Heart right ventricle (tissue), 16 donors: Measurements from ENCODE around the gene STOML2. TPM values are rescaled to one million over a fixed set of nuclear protein-coding genes. Genes with fewer than 3 reads are reported as not detected.

Experiments used
- ATAC-seq, 8 donors: fragments of 200-7000 bp; cut with Tn5 transposase; one replicate each; pipeline ENCODE4 v1.9.1; 2020; ENCODE audit warnings: mild to moderate bottlenecking in 8 of 8, moderate library complexity in 8 of 8, moderate number of reproducible peaks in 1 of 8
- DNase-seq, 2 donors: peaks; one replicate each; pipeline ENCODE4 v3.0.0-alpha.2; 2020
- H3K27ac ChIP-seq, 10 donors: fragments of 200-600 bp; sonication (generic) in 2 of 10; one replicate each; pipeline versions ENCODE4 v1.5.0 to v1.8.0; 2020 to 2022; ENCODE audit warnings: mild to moderate bottlenecking in 3 of 10
- H3K27me3 ChIP-seq, 7 donors: fragments of 200-600 bp; one replicate each; pipeline ENCODE4 v1.8.0; 2021 to 2022; ENCODE audit warnings: mild to moderate bottlenecking in 2 of 7
- H3K36me3 ChIP-seq, 9 donors: fragments of 200-600 bp; sonication (generic) in 1 of 9; one replicate each; pipeline versions ENCODE4 v1.5.0 to v1.8.0; 2020 to 2022; ENCODE audit warnings: mild to moderate bottlenecking in 2 of 9
- H3K4me1 ChIP-seq, 9 donors: fragments of 200-600 bp; sonication (generic) in 1 of 9; one replicate each; pipeline versions ENCODE4 v1.5.0 to v1.8.0; 2020 to 2022; ENCODE audit warnings: mild to moderate bottlenecking in 4 of 9
- H3K4me3 ChIP-seq, 10 donors: fragments of 200-600 bp; sonication (generic) in 2 of 10; one replicate each; pipeline versions ENCODE4 v1.5.0 to v1.8.0; 2020 to 2022; ENCODE audit warnings: mild to moderate bottlenecking in 7 of 10, moderate library complexity in 2 of 10
- H3K9me3 ChIP-seq, 11 donors: fragments of 200-600 bp in 10 of 11; sonication (generic) in 2 of 11; one replicate each; pipeline versions ENCODE4 v1.5.0 to v1.8.0; 2013 to 2022; ENCODE audit warnings: mild to moderate bottlenecking in 2 of 11, control low read depth in 1 of 11, moderate library complexity in 1 of 11
- CTCF ChIP-seq, 9 donors: fragments of 200-600 bp; sonication (generic) in 2 of 9; IDR thresholded peaks; one replicate each; pipeline versions ENCODE4 v1.5.0 to v1.8.0; 2021 to 2022; ENCODE audit warnings: antibody characterized with exemption in 9 of 9, mild to moderate bottlenecking in 5 of 9, moderate library complexity in 1 of 9
- WGBS, 2 donors: extraction: QIAGEN DNeasy Blood & Tissue Kit; methylation state at CpG; one replicate each; pipeline ENCODE4 v1.1.7; 2013; ENCODE audit warnings: inconsistent platforms in 1 of 2; 5-methylcytosine and 5-hydroxymethylcytosine counted together
- intact Hi-C, 10 donors: fragments of 100-400 bp; cut with DNase I; formaldehyde crosslinking; loops; one replicate each; pipeline versions ENCODE4 v1.11.1 to v1.14.2; 2022
- polyA plus RNA-seq, 2 donors: library from polyadenylated mRNA; stranded (reverse); fragments of 200-250 nt; gene quantifications; one replicate each; pipeline ENCODE4 v1.2.3, GENCODE V29; 2013
- total RNA-seq, 10 donors: library from RNA; stranded (reverse); fragmentation: NEBNext Ultra II Directional in 3 of 10; extraction: Animal tissue kit (Norgen Biotek cat#: 25700) in 3 of 10; gene quantifications; one replicate each; pipeline versions ENCODE4 v1.2.1 to v1.2.4, GENCODE V29; 2021 to 2023
- donor health status: Arrhythmogenic right ventricular cardiomyopathy.
- donor health status: ischemic (EF 13 %, LVEDD 7.1; RV severe dilation, severe dysfunction).
- donor health status: healthy with polysubstance abuse.
- donor health status: DM: no; HTN: yes; CAD: no.
- donor health status: DM: no; HTN: no; CAD: no.
- donor health status: ischemic (EF 25% LVEDD 6.9; RV normal size, moderate dysfunction).
- donor health status: ischemic (EF 25% LVEDD 5.7; RV mildly dilated, moderate dysfunction).
- donor health status: healthy.
- donor health status: DM: yes; HTN: yes; CAD: no.
- donor health status: Ischemic cardiomyopathy.
- donor health status: ischemic (EF 35%, LVEDD 5.7; RV mildly dilated, moderate dysfunction).
- donor health status: nonischemic (EF 11% LVEDD 7.7; RV severe dilation, severe dysfunction).
- donor health status: DM: yes; HTN: yes; CAD: no.
- donor health status: PGD.
- donor health status: ischemic (EF 29% LVEDD 5.4; RV normal size, mild dysfunction).
- donor health status: nonischemic (EF 23%, LVEDD 6.1; RV moderate dilation, normal function).

The STOML2 gene
- total and polyA plus RNA-seq, 12 donors: 43.7 to 153 (median 127) TPM

- TF ChIP-seq CTCF (IDR thresholded peaks at IDR 0.05): no peak
- Histone ChIP-seq H3K36me3 (no peaks in the 10 kb centered on the region), H3K4me3 (peak overlapping the region; percentile 26 to 78 (median 66)), H3K27me3 (no peaks in the 10 kb centered on the region), H3K9me3 (no peaks in the 10 kb centered on the region), H3K4me1 (peaks cover 10 to 52% (median 42%) of the 10 kb centered on the region in 9 donors), H3K27ac (peak overlapping the region in 9 of 10 donors; percentile 84 to 98 (median 94))
- no peak for DNase-seq
- intact Hi-C loops: loop anchor here (1.0 to 10.0 kb wide), 16 partner anchors 44 to 441 kb away; partner anchors contain the start of gene UNC13B (in 4 of the 10)
- WGBS, 2 donors: 0 to 1% methylated on average over 12 of the region's 12 CpGs
- ATAC-seq: peak in 6 of 8 donors; percentile 0 to 12 (median 0)
Observed at GRCh38 chr9:35116539-35116897, 13.6 kb upstream of the STOML2 start.

GRCh38 chr9:35115680-35116538 is 13.0 kb upstream of the STOML2 start, which contains the start of gene ATOSB:
ATOSB (minus strand) TSS chr9:35115862; CDS start chr9:35108274, 7,588 bp downstream.
- Histone ChIP-seq H3K4me3 (peak within 1 kb of the TSS; percentile 45 to 78 (median 66)), H3K27ac (peak within 1 kb of the TSS; percentile 79 to 98 (median 94)), H3K36me3 (no peaks in the 10 kb centered on the region), H3K27me3 (no peaks in the 10 kb centered on the region), H3K9me3 (no peaks in the 10 kb centered on the region), H3K4me1 (peaks cover 10 to 55% (median 46%) of the 10 kb centered on the region in 9 donors)
- peak; percentile 62 to 84 (median 72) for ATAC-seq
- peak; percentile 96 for DNase-seq
- no peak for TF ChIP-seq CTCF (IDR thresholded peaks at IDR 0.05)
- intact Hi-C loops: loop anchor here (1.0 to 10.0 kb wide), 16 partner anchors 45 to 441 kb away; partner anchors contain the start of gene UNC13B (in 4 of the 10)
- WGBS, 2 donors: 1% methylated on average over 54 of the region's 54 CpGs

GRCh38 chr9:35114840-35115628 is 12.1 kb upstream of the STOML2 start:
- H3K4me1 ChIP-seq: peaks cover 17 to 64% (median 54%) of the 10 kb centered on the region in 9 donors
- no peaks in the 10 kb centered on the region for H3K36me3 ChIP-seq
- peak overlapping the region; percentile 79 to 98 (median 94) for H3K27ac ChIP-seq
- 21 to 23% methylated on average over 12 of the region's 12 CpGs for WGBS, 2 donors
- TF ChIP-seq CTCF (IDR thresholded peaks at IDR 0.05): no peak
- H3K9me3 ChIP-seq: no peaks in the 10 kb centered on the region
- DNase-seq (peak; percentile 66 to 78), ATAC-seq (peak in 5 of 8 donors; percentile 3 to 22 (median 16))
- intact Hi-C loops: loop anchor here in 8 of 10 donors (5.0 to 10.0 kb wide), 12 partner anchors 43 to 442 kb away; partner anchors contain the start of genes UNC13B (in 4 of the 8) and VCP (in 1 of the 8)
- H3K4me3 ChIP-seq: peak overlapping the region; percentile 45 to 78 (median 66)
- no peaks in the 10 kb centered on the region for H3K27me3 ChIP-seq
